Prostate gland (tissue), 2 donors: ENCODE data around the gene NCAM1. TPM values are rescaled to one million over a fixed set of nuclear protein-coding genes. Genes with fewer than 3 reads are reported as not detected.

Experiments
- DNase-seq: peaks from one replicate; pipeline ENCODE4 v3.0.0-alpha.2; 2019; ENCODE audit warnings: low spot score
- H3K27ac ChIP-seq, 2 donors: fragments of 200-600 bp; sonication (generic); 2 replicates each; pipeline ENCODE4 v1.5.1; 2017 to 2019
- H3K27me3 ChIP-seq: fragments of 200-600 bp; sonication (generic); replicated peaks from 2 replicates; pipeline ENCODE4 v1.5.1; 2019; ENCODE audit not compliant: insufficient read depth
- H3K36me3 ChIP-seq, 2 donors: fragments of 200-600 bp; sonication (generic); 1 replicate in 1 of 2; 2 replicates in 1 of 2; pipeline versions ENCODE4 v1.5.1 to v1.8.1; 2017 to 2019
- H3K4me1 ChIP-seq: fragments of 200-600 bp; sonication (generic); replicated peaks from 2 replicates; pipeline ENCODE4 v1.5.1; 2019
- H3K4me3 ChIP-seq, 2 donors: fragments of 200-600 bp; sonication (generic); 2 replicates each; pipeline ENCODE4 v1.5.1; 2017 to 2019
- H3K9me3 ChIP-seq: fragments of 200-600 bp; sonication (generic); 2 replicates; pipeline ENCODE4 v1.5.1; 2017
- POLR2A ChIP-seq: fragments of 450-650 bp; IDR thresholded peaks from one replicate; pipeline ENCODE4 v1.6.1; 2016; ENCODE audit warnings: antibody characterized with exemption, mild to moderate bottlenecking
- POLR2AphosphoS5 ChIP-seq: sonication (generic); formaldehyde crosslinking; IDR thresholded peaks from one replicate; pipeline ENCODE4 v1.6.1; 2017; ENCODE audit warnings: antibody characterized with exemption
- WGBS: methylation state at CpG from one replicate; pipeline ENCODE4 v1.1.5; 2018; 5-methylcytosine and 5-hydroxymethylcytosine counted together
- intact Hi-C: fragments of 100-400 bp; cut with DNase I; formaldehyde crosslinking; loops from one replicate; pipeline ENCODE4 v1.14.2; 2022
- total RNA-seq, 2 donors: library from RNA; depleted of rRNA; stranded (reverse); fragments of >200 nt; gene quantifications; one replicate each; pipeline ENCODE4 v1.1.0, GENCODE V29; 2016
- TF ChIP-seq, protein P1 (sequence below), 4 experiments: fragments of 200-600 bp in 2 of 4; fragments of 450-650 bp in 2 of 4; sonication (generic) in 2 of 4; IDR thresholded peaks; 1 replicate in 3 of 4; 2 replicates in 1 of 4; pipeline ENCODE4 v1.5.1; 2016 to 2019; ENCODE audit warnings: antibody characterized with exemption in 4 of 4, mild to moderate bottlenecking in 2 of 4, moderate library complexity in 2 of 4

Gene NCAM1
- total RNA-seq, 2 donors from 2014 or later = 3.8 to 39.7 TPM

DNA sequence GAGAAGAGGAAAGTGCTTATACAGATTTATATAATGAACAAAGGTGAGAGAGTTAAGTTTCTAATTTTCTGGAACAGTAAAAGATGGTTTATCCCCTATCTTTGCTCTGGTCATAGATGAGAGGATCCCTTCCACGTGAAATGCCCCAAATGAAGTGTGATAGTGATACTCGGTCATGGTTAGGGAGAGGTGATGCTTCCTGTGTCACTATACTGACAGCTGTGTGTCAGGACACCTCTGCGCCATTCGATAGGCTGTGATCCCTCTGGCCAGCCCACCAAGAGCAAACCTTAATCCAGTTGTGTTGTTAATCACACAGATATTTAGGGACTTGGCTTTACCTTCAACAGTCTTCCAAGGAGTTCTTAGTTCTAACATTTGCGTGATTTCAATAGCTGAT is 57.7 kb downstream of the NCAM1 start:
- DNase-seq = no peak
- H3K36me3 ChIP-seq = no peaks in the 10 kb centered on the region
- no peaks in the 10 kb centered on the region for H3K27me3 ChIP-seq
- intact Hi-C loops = no loop called here
- H3K27ac ChIP-seq = no peak overlapping the region
- H3K4me1 ChIP-seq = no peaks in the 10 kb centered on the region
- H3K9me3 ChIP-seq = no peaks in the 10 kb centered on the region
- 91% methylated on average over 5 of the region's 5 CpGs for WGBS
- H3K4me3 ChIP-seq = no peak overlapping the region
- TF ChIP-seq POLR2AphosphoS5 = no peak
- TF ChIP-seq, protein P1, sequence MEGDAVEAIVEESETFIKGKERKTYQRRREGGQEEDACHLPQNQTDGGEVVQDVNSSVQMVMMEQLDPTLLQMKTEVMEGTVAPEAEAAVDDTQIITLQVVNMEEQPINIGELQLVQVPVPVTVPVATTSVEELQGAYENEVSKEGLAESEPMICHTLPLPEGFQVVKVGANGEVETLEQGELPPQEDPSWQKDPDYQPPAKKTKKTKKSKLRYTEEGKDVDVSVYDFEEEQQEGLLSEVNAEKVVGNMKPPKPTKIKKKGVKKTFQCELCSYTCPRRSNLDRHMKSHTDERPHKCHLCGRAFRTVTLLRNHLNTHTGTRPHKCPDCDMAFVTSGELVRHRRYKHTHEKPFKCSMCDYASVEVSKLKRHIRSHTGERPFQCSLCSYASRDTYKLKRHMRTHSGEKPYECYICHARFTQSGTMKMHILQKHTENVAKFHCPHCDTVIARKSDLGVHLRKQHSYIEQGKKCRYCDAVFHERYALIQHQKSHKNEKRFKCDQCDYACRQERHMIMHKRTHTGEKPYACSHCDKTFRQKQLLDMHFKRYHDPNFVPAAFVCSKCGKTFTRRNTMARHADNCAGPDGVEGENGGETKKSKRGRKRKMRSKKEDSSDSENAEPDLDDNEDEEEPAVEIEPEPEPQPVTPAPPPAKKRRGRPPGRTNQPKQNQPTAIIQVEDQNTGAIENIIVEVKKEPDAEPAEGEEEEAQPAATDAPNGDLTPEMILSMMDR (IDR thresholded peaks at IDR 0.05) = no peak
- TF ChIP-seq POLR2A = no peak

DNA sequence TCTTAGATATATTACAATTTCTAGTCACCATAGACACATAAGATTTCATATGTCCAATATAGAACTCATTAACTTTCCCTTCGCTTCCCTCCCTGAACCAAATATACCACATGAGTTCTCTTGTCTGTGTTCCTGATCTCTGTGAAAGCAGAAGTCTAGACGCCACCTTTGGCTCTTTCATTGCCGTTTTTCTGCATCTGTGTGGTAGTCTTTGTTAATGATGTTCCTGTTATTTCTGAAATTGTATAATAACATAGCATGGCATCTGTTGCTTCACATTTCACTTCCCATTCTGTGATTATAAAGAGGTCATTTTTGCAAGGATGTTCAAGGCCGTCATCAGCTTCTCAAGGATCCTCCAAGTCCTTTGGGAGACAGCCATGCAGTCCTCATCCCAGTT is 58.5 kb downstream of the NCAM1 start:
- no peak overlapping the region for H3K27ac ChIP-seq
- H3K36me3 ChIP-seq = no peaks in the 10 kb centered on the region
- no peaks in the 10 kb centered on the region for H3K4me1 ChIP-seq
- WGBS = 85% methylated on average over 4 of the region's 4 CpGs
- H3K9me3 ChIP-seq = no peaks in the 10 kb centered on the region
- DNase-seq = no peak
- no peaks in the 10 kb centered on the region for H3K27me3 ChIP-seq
- TF ChIP-seq POLR2AphosphoS5 = no peak
- TF ChIP-seq POLR2A = no peak
- TF ChIP-seq, protein P1 (IDR thresholded peaks at IDR 0.05) = no peak
- intact Hi-C loops = no loop called here
- no peak overlapping the region for H3K4me3 ChIP-seq

DNA sequence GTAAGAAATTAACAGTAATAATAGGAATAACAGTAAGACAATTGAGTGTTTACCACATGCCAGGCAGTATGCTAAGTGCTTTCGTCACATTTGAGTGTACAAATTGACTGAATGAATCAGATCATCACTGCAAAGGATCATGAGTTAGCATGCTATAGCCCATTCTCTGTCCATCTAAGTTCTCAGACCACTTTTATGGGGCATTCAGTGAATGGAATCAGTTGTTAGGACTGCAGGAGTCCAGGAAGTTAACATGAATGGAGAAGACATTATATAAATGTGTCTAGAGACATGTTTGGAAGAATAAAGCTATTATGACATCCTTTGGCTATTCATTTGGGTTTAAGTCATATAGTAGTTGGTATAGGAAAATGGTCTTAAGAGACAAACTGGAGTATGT is 59.9 kb downstream of the NCAM1 start:
- Histone ChIP-seq H3K4me3 (no peak overlapping the region), H3K36me3 (no peaks in the 10 kb centered on the region), H3K4me1 (no peaks in the 10 kb centered on the region), H3K9me3 (no peaks in the 10 kb centered on the region), H3K27ac (no peak overlapping the region), H3K27me3 (no peaks in the 10 kb centered on the region)
- TF ChIP-seq POLR2A (no peak), POLR2AphosphoS5 (no peak)
- WGBS = 100% methylated on average over 1 of the region's 1 CpG
- DNase-seq = no peak
- intact Hi-C loops = no loop called here

DNA sequence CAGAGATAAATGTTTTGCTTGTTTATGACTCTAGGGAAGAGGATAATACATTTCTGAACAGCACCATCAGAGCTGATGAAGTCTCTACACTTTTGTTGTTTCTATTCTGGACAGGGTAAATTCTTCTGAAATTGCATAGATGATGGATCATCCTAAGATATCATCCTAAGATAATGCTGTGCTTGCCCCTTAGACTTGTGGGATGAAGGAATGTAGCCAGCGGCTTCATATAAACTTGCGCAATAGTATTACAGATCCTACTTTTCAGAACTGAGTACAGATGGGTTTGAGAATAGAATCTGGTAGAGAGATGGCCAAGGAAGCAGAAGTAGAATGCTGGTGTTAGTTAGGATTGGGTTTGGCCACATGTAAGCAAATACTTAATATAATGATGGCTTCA is 61.0 kb downstream of the NCAM1 start:
- 91% methylated on average over 2 of the region's 2 CpGs for WGBS
- Histone ChIP-seq H3K4me1 (no peaks in the 10 kb centered on the region), H3K9me3 (no peaks in the 10 kb centered on the region), H3K27me3 (no peaks in the 10 kb centered on the region), H3K36me3 (no peaks in the 10 kb centered on the region), H3K4me3 (no peak overlapping the region), H3K27ac (no peak overlapping the region)
- no peak for DNase-seq
- no peak for TF ChIP-seq POLR2AphosphoS5
- TF ChIP-seq POLR2A = no peak
- TF ChIP-seq, protein P1 (IDR thresholded peaks at IDR 0.05) = no peak
- intact Hi-C loops = no loop called here

DNA sequence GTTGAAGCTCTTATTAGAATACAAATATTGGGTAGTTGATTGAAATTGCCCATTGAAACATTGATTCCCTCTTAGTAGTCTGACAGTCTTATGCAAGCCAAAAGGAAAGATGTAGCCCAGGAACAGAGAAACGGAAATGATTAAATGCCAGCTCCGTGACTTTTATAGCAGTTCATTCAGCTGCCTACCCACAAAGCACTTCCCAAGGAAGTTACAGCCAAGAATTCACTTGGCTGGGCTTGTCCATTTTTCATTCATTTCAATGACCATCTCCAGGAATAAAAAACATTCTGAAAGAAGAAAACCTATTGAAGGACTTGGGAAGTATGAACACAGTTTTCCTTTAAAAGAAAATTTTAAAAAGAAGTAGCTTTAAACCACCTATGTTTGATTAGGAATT is 62.0 kb downstream of the NCAM1 start:
- Histone ChIP-seq H3K4me1 (no peaks in the 10 kb centered on the region), H3K27ac (no peak overlapping the region), H3K27me3 (no peaks in the 10 kb centered on the region), H3K4me3 (no peak overlapping the region), H3K9me3 (no peaks in the 10 kb centered on the region), H3K36me3 (no peaks in the 10 kb centered on the region)
- no peak for DNase-seq
- intact Hi-C loops = no loop called here
- WGBS = 7% methylated on average over 2 of the region's 2 CpGs
- TF ChIP-seq, protein P1 (IDR thresholded peaks at IDR 0.05) = no peak
- TF ChIP-seq POLR2AphosphoS5 (no peak), POLR2A (no peak)
